AG09319 (cell line): Measurements from ENCODE around the gene NRG2.

Experiments used
- DNase-seq: peaks from one replicate; pipeline ENCODE4 v3.0.0-alpha.2; 2010; ENCODE audit warnings: low read depth; ENCODE audit errors: extremely low read depth
- TF ChIP-seq, protein P1 (sequence below): IDR thresholded peaks from 2 replicates; pipeline ENCODE4 v1.5.1; 2011; ENCODE audit warnings: low read depth, mild to moderate bottlenecking, inconsistent platforms, low read length, moderate library complexity

NRG2 gene

DNA sequence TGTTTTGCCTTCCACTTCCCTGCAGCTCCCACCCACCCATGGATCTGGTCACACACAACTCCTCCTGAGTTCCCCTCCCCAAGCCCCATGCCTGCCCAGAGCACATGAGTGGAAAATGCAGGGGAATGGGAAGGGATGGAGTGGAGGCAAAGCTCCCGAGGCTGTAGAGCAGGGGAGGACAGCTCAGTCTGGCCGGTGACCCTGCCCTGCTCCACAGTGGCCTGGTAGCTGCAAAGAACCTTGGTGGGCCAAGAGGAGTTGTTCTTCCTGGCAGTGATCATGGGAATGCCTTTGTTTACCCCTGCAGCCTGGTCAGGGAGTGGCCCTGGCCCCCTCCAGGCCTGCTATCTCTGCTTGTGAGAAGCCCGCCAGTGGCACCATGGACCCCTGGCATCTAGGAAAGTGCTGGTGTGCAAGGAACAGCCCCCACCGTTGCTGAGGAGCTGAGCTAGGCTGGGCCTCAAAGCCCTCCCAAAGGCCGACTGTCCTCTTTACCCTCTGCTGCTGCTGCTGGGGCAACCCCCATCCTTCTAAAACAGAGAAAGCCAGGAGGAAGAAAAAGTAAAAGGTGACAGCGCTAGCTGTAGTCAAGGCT lies 187.1 kb downstream of the NRG2 start:
- TF ChIP-seq, protein P1, sequence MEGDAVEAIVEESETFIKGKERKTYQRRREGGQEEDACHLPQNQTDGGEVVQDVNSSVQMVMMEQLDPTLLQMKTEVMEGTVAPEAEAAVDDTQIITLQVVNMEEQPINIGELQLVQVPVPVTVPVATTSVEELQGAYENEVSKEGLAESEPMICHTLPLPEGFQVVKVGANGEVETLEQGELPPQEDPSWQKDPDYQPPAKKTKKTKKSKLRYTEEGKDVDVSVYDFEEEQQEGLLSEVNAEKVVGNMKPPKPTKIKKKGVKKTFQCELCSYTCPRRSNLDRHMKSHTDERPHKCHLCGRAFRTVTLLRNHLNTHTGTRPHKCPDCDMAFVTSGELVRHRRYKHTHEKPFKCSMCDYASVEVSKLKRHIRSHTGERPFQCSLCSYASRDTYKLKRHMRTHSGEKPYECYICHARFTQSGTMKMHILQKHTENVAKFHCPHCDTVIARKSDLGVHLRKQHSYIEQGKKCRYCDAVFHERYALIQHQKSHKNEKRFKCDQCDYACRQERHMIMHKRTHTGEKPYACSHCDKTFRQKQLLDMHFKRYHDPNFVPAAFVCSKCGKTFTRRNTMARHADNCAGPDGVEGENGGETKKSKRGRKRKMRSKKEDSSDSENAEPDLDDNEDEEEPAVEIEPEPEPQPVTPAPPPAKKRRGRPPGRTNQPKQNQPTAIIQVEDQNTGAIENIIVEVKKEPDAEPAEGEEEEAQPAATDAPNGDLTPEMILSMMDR = no peak
- no peak for DNase-seq

DNA sequence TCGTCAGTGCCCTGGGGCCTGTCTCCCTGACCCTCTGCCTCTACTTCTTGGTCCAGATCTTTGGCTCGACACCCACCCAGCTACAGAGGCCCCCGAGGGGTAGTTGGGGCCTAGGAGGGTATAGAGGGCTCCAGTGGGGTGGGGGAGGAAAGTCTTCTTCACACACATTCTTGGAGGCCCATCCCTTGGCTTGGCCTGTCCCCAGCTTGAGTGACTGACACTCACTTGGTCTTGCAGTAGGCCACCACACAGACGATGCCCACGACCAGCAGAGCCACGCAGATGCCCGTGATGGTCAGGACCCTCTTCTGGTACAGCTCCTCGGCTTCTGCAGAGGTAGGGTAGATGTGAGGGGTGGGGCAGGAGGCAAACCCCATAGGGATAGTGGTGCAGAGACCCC lies 187.6 kb downstream of the NRG2 start:
- TF ChIP-seq, protein P1 = no peak
- DNase-seq = no peak

DNA sequence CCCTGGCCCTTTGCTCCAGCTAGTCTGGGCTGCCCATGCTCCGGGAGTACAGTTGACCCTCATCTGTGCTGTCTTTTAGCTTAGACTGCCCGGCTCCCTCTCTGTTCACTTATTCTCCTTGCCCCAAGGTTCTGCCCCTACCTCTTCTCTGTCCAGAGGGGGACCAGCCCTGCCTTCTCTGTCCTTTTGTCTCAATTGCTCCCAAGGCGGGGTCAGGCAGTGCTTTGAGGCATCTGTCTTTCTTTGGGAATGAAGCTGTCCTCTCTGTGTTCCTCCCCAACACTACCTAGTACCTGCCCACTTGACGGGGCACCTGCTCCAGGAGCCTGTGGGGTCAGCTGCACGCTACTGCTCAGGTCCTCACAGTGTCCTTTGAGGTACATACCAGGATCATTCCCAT lies 188.1 kb downstream of the NRG2 start:
- TF ChIP-seq, protein P1 = no peak
- DNase-seq = no peak

DNA sequence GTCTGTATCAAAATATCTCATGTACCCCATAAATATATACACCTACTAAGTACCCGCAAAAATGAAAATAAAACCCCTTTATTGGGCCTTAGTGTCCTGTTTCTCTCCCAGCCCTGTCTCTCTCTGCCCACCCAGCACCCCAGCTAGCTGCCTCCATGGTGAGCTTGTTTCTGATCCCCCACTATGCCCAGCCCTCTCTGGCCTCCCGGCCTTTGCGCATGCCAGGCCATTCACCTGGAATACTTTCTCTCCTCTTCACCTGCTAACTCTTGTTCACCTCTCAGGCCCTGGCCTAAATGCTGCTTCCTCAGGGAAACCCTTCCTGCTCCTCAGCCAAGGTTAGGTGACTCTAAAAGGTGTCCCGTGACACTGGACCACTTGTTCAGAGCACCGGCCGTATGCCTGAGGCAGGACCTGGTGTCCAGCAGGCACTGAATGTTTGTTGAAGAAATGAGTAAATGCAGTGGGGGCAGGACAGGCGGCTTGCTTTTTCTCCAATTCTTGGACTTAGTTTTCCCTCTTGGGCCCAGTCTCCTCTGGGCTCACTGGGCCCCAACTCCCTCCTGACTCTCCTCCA lies 189.0 kb downstream of the NRG2 start:
- DNase-seq = no peak
- TF ChIP-seq, protein P1 = no peak

DNA sequence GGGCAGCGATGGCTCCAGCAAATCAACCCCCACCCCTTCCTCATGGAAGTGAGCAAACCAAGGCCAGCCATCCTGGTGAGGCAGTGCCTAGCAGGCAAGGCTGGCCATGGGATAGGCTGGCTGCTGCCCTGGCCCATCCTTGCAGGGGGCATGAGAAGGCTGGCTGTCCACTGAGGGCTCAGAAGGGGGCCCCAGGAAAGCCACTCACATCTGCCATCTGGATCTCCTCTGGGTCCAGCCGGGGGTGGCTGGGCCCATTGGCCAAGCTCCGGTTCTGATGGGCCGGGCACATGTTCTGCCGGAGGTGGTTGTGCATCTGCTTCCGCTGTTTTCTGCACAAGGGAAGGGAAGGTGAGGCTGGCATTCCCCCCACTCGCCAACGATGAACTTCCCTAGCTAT lies 190.4 kb downstream of the NRG2 start:
- no peak for DNase-seq
- TF ChIP-seq, protein P1 = no peak

DNA sequence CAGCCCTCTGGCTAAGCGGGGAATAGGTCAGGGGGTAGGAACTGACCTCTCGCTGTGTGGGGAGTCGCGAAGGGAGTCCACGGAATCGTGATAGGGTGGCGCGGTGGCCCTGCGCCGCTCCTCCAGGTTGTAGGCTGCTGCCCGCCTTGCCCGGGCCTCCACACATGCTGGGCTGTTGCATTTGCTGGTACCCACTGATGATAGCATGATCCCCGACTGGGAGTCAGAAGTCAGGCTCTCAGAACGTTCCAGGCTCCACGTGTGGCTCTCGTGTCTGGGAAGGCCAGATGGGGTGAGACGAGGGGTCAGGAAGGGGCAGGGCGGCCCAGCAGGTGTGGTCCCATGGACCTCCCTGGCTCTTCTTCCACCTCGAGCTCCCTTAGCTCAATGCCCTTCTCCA lies 191.5 kb downstream of the NRG2 start:
- TF ChIP-seq, protein P1 = no peak
- DNase-seq = no peak

DNA sequence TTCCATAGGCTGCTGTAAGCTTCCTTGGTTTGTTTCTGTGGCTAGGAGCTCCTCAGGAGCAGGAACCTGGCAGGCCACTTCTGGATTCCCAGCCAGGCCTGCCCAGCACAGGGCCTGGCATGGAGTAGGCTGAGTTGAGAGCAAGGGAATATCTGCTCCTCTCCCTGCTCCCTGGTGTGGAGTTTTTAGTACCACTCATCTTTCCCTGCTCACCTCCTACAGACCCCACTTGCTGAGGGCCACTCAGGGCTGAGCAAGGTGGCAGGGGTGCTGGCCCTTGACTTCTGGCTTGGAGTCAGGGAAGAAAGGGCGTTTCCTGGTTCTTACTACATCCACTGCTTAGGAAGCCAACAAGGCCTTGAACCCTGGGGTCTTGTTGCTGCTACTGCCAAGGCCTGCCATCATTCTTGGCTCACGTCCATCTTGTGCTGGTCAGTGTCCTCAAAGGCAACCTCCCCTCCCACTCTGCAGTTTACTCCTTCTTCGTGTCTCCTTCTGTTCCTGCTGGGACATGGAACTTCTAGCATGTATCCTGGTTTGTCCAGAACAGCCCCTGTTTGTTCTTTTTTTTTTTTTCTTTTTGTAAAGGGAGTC lies 192.6 kb downstream of the NRG2 start:
- DNase-seq = no peak
- TF ChIP-seq, protein P1 = no peak
